ENCODE results near the gene SKIC2.
"Not testable (repeated sequence)": the region's sequence is repeated elsewhere in the genome, so short reads cannot be mapped to it uniquely, and the experiment has no call there.

SKIC2 gene

DNA sequence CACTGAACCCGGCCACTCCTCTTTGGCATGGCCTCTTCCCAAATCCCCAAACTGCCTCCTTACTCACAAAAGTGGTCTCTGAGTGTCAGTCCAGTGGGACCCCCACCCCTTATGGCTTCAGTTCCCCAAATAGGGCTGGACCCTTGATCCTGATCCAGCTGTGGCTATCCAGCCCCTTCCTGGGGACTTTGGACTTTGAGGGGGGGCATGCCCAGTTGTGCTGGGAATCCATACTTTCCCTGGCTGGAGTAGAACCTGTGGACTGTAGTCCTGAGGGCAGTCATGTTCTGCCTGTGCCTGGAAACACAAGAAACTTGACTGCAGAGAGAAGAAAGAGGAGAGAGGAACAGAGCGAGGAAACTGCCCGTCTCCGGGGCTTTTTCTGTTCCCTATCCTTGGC, 45.4 kb downstream of the SKIC2 start:
- not testable (repeated sequence) for H3K14ac ChIP-seq (ENCODE audit: low read length in 2 of 2); H2BK120ac ChIP-seq (ENCODE audit: low read depth, low read length); H3K9ac ChIP-seq (ENCODE audit: low read length); H3K23ac ChIP-seq (ENCODE audit: low read length in 2 of 2); H2AK5ac ChIP-seq (ENCODE audit: low read length, severe bottlenecking); H2AFZ ChIP-seq (ENCODE audit: low read depth, low read length); DNase-seq; H3K4me2 ChIP-seq (ENCODE audit: low read length, poor library complexity, severe bottlenecking); H3K9me3 ChIP-seq (ENCODE audit: control insufficient read depth, low read length); H4K8ac ChIP-seq (ENCODE audit: low read length); H3K27me3 ChIP-seq (ENCODE audit: control insufficient read depth in 1 of 2, insufficient read depth in 1 of 2, low read length in 2 of 2); H3K4me3 ChIP-seq (ENCODE audit: insufficient read depth in 1 of 2, low read depth in 1 of 2, low read length in 2 of 2); H2BK5ac ChIP-seq (ENCODE audit: low read depth, low read length, poor library complexity, severe bottlenecking); H3K79me1 ChIP-seq (replicated peaks; ENCODE audit: low read length, poor library complexity, severe bottlenecking); H3K36me3 ChIP-seq (ENCODE audit: control insufficient read depth in 1 of 2, insufficient read depth in 2 of 2, low read depth in 1 of 2, low read length in 2 of 2); H3K4me1 ChIP-seq (ENCODE audit: control insufficient read depth, insufficient read depth, low read depth, low read length); H3K27ac ChIP-seq (ENCODE audit: low read length, poor library complexity, severe bottlenecking); H2BK15ac ChIP-seq (ENCODE audit: low read depth, poor library complexity, severe bottlenecking); H3K18ac ChIP-seq (ENCODE audit: low read depth in 1 of 2, low read length in 2 of 2); H2BK12ac ChIP-seq (ENCODE audit: low read length in 2 of 2); H3K4ac ChIP-seq (ENCODE audit: low read depth in 1 of 2, low read length in 2 of 2); H4K91ac ChIP-seq (ENCODE audit: low read length)
- no CpG with 5 or more reads among the region's 4 CpGs for WGBS

GRCh38 chr6:32004864-32005537, 46.0 kb downstream of the SKIC2 start:
- 95% methylated on average over 5 of the region's 13 CpGs for WGBS
- not testable (repeated sequence) for H3K4me3 ChIP-seq (ENCODE audit: insufficient read depth in 1 of 2, low read depth in 1 of 2, low read length in 2 of 2); H3K18ac ChIP-seq (ENCODE audit: low read depth in 1 of 2, low read length in 2 of 2); H3K4ac ChIP-seq (ENCODE audit: low read depth in 1 of 2, low read length in 2 of 2); H3K27me3 ChIP-seq (ENCODE audit: control insufficient read depth in 1 of 2, insufficient read depth in 1 of 2, low read length in 2 of 2); H3K9ac ChIP-seq (ENCODE audit: low read length); H3K27ac ChIP-seq (ENCODE audit: low read length, poor library complexity, severe bottlenecking); H3K4me2 ChIP-seq (ENCODE audit: low read length, poor library complexity, severe bottlenecking); DNase-seq; H3K9me3 ChIP-seq (ENCODE audit: control insufficient read depth, low read length); H4K8ac ChIP-seq (ENCODE audit: low read length); H2BK15ac ChIP-seq (ENCODE audit: low read depth, poor library complexity, severe bottlenecking); H3K4me1 ChIP-seq (ENCODE audit: control insufficient read depth, insufficient read depth, low read depth, low read length); H2BK120ac ChIP-seq (ENCODE audit: low read depth, low read length); H2AFZ ChIP-seq (ENCODE audit: low read depth, low read length); H3K79me1 ChIP-seq (replicated peaks; ENCODE audit: low read length, poor library complexity, severe bottlenecking); H3K36me3 ChIP-seq (ENCODE audit: control insufficient read depth in 1 of 2, insufficient read depth in 2 of 2, low read depth in 1 of 2, low read length in 2 of 2); H3K23ac ChIP-seq (ENCODE audit: low read length in 2 of 2); H2BK5ac ChIP-seq (ENCODE audit: low read depth, low read length, poor library complexity, severe bottlenecking); H2AK5ac ChIP-seq (ENCODE audit: low read length, severe bottlenecking); H2BK12ac ChIP-seq (ENCODE audit: low read length in 2 of 2); H3K14ac ChIP-seq (ENCODE audit: low read length in 2 of 2); H4K91ac ChIP-seq (ENCODE audit: low read length)

- H3K27ac ChIP-seq (ENCODE audit: low read length, poor library complexity, severe bottlenecking); H3K4ac ChIP-seq (ENCODE audit: low read depth in 1 of 2, low read length in 2 of 2); H3K18ac ChIP-seq (ENCODE audit: low read depth in 1 of 2, low read length in 2 of 2); H3K9ac ChIP-seq (ENCODE audit: low read length); H3K27me3 ChIP-seq (ENCODE audit: control insufficient read depth in 1 of 2, insufficient read depth in 1 of 2, low read length in 2 of 2); H2AFZ ChIP-seq (ENCODE audit: low read depth, low read length); DNase-seq; H2AK5ac ChIP-seq (ENCODE audit: low read length, severe bottlenecking); H3K4me3 ChIP-seq (ENCODE audit: insufficient read depth in 1 of 2, low read depth in 1 of 2, low read length in 2 of 2); H3K23ac ChIP-seq (ENCODE audit: low read length in 2 of 2); H3K9me3 ChIP-seq (ENCODE audit: control insufficient read depth, low read length); H2BK120ac ChIP-seq (ENCODE audit: low read depth, low read length); H2BK5ac ChIP-seq (ENCODE audit: low read depth, low read length, poor library complexity, severe bottlenecking); H4K91ac ChIP-seq (ENCODE audit: low read length); H3K14ac ChIP-seq (ENCODE audit: low read length in 2 of 2); H4K8ac ChIP-seq (ENCODE audit: low read length); H3K4me2 ChIP-seq (ENCODE audit: low read length, poor library complexity, severe bottlenecking); H3K36me3 ChIP-seq (ENCODE audit: control insufficient read depth in 1 of 2, insufficient read depth in 2 of 2, low read depth in 1 of 2, low read length in 2 of 2); H3K4me1 ChIP-seq (ENCODE audit: control insufficient read depth, insufficient read depth, low read depth, low read length); H2BK15ac ChIP-seq (ENCODE audit: low read depth, poor library complexity, severe bottlenecking); H2BK12ac ChIP-seq (ENCODE audit: low read length in 2 of 2); H3K79me1 ChIP-seq (replicated peaks; ENCODE audit: low read length, poor library complexity, severe bottlenecking): not testable (repeated sequence)
- no CpG with 5 or more reads among the region's 9 CpGs for WGBS
Observed at GRCh38 chr6:32005538-32005880, 46.5 kb downstream of the SKIC2 start.

DNA sequence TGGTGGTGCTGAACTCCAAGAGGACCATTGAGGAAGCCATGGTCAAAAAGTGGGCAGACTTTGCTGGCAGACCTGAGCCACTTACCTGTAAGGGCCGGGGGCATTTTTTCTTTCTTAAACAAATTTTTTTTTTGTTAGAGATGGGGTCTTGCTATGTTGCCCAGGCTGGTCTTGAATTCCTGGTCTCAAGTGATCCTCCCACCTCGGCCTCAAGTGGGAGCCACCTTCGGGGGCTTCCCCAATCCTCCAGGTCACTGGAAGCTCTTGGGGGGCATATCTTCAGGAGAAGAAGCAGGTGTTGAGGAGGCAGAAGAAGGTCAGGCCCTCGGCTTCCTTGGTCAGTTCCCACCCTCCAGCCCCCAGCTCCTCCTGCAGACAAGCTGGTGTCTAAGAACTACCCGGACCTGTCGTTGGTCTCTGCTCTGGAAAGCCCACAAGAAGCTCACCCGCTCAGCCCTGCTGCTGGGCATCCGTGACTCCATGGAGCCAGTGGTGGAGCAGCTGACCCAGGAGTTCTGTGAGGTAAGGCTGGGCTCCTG, 47.1 kb downstream of the SKIC2 start:
- not testable (repeated sequence) for H3K14ac ChIP-seq (ENCODE audit: low read length in 2 of 2); H3K4me2 ChIP-seq (ENCODE audit: low read length, poor library complexity, severe bottlenecking); H3K79me1 ChIP-seq (replicated peaks; ENCODE audit: low read length, poor library complexity, severe bottlenecking); H3K4me3 ChIP-seq (ENCODE audit: insufficient read depth in 1 of 2, low read depth in 1 of 2, low read length in 2 of 2); H2BK12ac ChIP-seq (ENCODE audit: low read length in 2 of 2); H3K9me3 ChIP-seq (ENCODE audit: control insufficient read depth, low read length); H2AK5ac ChIP-seq (ENCODE audit: low read length, severe bottlenecking); H3K23ac ChIP-seq (ENCODE audit: low read length in 2 of 2); H3K4me1 ChIP-seq (ENCODE audit: control insufficient read depth, insufficient read depth, low read depth, low read length); H3K27me3 ChIP-seq (ENCODE audit: control insufficient read depth in 1 of 2, insufficient read depth in 1 of 2, low read length in 2 of 2); H2BK5ac ChIP-seq (ENCODE audit: low read depth, low read length, poor library complexity, severe bottlenecking); DNase-seq; H3K9ac ChIP-seq (ENCODE audit: low read length); H3K4ac ChIP-seq (ENCODE audit: low read depth in 1 of 2, low read length in 2 of 2); H3K27ac ChIP-seq (ENCODE audit: low read length, poor library complexity, severe bottlenecking); H2AFZ ChIP-seq (ENCODE audit: low read depth, low read length); H3K18ac ChIP-seq (ENCODE audit: low read depth in 1 of 2, low read length in 2 of 2); H4K8ac ChIP-seq (ENCODE audit: low read length); H2BK120ac ChIP-seq (ENCODE audit: low read depth, low read length); H4K91ac ChIP-seq (ENCODE audit: low read length); H3K36me3 ChIP-seq (ENCODE audit: control insufficient read depth in 1 of 2, insufficient read depth in 2 of 2, low read depth in 1 of 2, low read length in 2 of 2); H2BK15ac ChIP-seq (ENCODE audit: low read depth, poor library complexity, severe bottlenecking)
- 86% methylated on average over 2 of the region's 8 CpGs for WGBS
